ENCODE data around the gene PTP4A2. TPM values are rescaled to one million over a fixed set of nuclear protein-coding genes. Genes with fewer than 3 reads are reported as not detected.

PTP4A2 gene
- total and polyA plus RNA-seq, 2 of the 8 experiments (the other 6 are each of a cell fraction or from before 2014, with no cell fraction given) = 87.4 to 214 TPM

GRCh38 chr1:31905093-31905509 lies 33.1 kb downstream of the PTP4A2 start:
- H4K20me1 ChIP-seq (replicated peaks in 1 of 2; ENCODE audit: control insufficient read depth in 1 of 2, insufficient read depth in 2 of 2, low read length in 2 of 2) = no peaks in the 10 kb centered on the region
- no peak overlapping the region for H3K9ac ChIP-seq (replicated peaks in 1 of 4; ENCODE audit: extremely low read depth in 1 of 4, low read depth in 3 of 4, low read length in 3 of 4)
- H2BK12ac ChIP-seq (ENCODE audit: low read depth, low read length) = no peak overlapping the region
- H3K23ac ChIP-seq (ENCODE audit: insufficient read length) = no peak overlapping the region
- no peak overlapping the region for H2AK5ac ChIP-seq (ENCODE audit: low read depth, low read length)
- H3K4ac ChIP-seq (replicated peaks; ENCODE audit: insufficient read length, low read depth, low read length) = no peak overlapping the region
- H2BK120ac ChIP-seq (replicated peaks; ENCODE audit: low read depth, low read length) = no peak overlapping the region
- no peak overlapping the region for H3K4me3 ChIP-seq (ENCODE audit: extremely low read depth in 1 of 4, insufficient read depth in 2 of 4, low read depth in 3 of 4, low read length in 4 of 4)
- no peaks in the 10 kb centered on the region for H3K23me2 ChIP-seq (ENCODE audit: low read depth, low read length)
- H3K18ac ChIP-seq (ENCODE audit: extremely low read depth, low read length) = no peak overlapping the region
- CTCF ChIA-PET (ENCODE audit: partially characterized antibody) = interaction anchor here (0.9 to 2.7 kb wide), 4 partner anchors 15 to 87 kb away, joined by 3 to 12 read pairs (median 4); no protein-coding TSS in a partner anchor
- POLR2A ChIA-PET (ENCODE audit: partially characterized antibody) = interaction anchor here (1.0 to 2.3 kb wide), 3 partner anchors 9 to 27 kb away, joined by 3 to 10 read pairs (median 3); no protein-coding TSS in a partner anchor
- no peak overlapping the region for H4K5ac ChIP-seq (ENCODE audit: insufficient read length, low read depth, low read length)
- H3K36me3 ChIP-seq (ENCODE audit: control insufficient read depth in 2 of 4, insufficient read depth in 4 of 4, low read length in 3 of 4) = peaks cover 2 to 27% (median 16%) of the 10 kb centered on the region in 4 experiments; a peak in 6 of 8 replicates
- WGBS, 2 experiments (ENCODE audit: extremely low coverage in 1 of 2, insufficient coverage in 1 of 2, insufficient read length in 1 of 2, insufficient replicate concordance in 2 of 2, low coverage in 1 of 2, low lambda C conversion rate in 2 of 2, missing lambda C conversion rate in 1 of 2) = 94% methylated on average over 6 of the region's 6 CpGs; no CpG with 5 or more reads in 1 of the 2 experiments
- no peak overlapping the region for H2AFZ ChIP-seq (ENCODE audit: low read length)
- H3K27me3 ChIP-seq (replicated peaks in 1 of 4; ENCODE audit: control insufficient read depth in 3 of 4, extremely low read depth in 1 of 4, insufficient read depth in 3 of 4, low read length in 3 of 4) = no peaks in the 10 kb centered on the region
- H3K9me3 ChIP-seq (ENCODE audit: insufficient read depth in 2 of 2, low read depth in 1 of 2, low read length in 1 of 2) = no peaks in the 10 kb centered on the region
- H3K4me2 ChIP-seq (ENCODE audit: insufficient read depth in 1 of 2, low read depth in 2 of 2, low read length in 2 of 2) = no peak overlapping the region
- H2BK20ac ChIP-seq (ENCODE audit: low read length) = no peak overlapping the region
- no peaks in the 10 kb centered on the region for H3K4me1 ChIP-seq (replicated peaks in 1 of 4; ENCODE audit: control insufficient read depth in 3 of 4, insufficient read depth in 4 of 4, low read length in 3 of 4)
- H3K79me2 ChIP-seq (ENCODE audit: control insufficient read depth in 1 of 2, insufficient read depth in 2 of 2, low read length in 2 of 2) = no peaks in the 10 kb centered on the region
- no peak for DNase-seq (ENCODE audit: low read depth in 1 of 2, low spot score in 2 of 2)
- H4K8ac ChIP-seq (ENCODE audit: extremely low read depth, insufficient read depth, low read length) = no peak overlapping the region
- H3K27ac ChIP-seq (ENCODE audit: low read depth, low read length) = no peak overlapping the region
- no peak overlapping the region for H4K91ac ChIP-seq (replicated peaks; ENCODE audit: insufficient read length, low read length)
- FAIRE-seq = no peak
- no peak overlapping the region for H3K56ac ChIP-seq (replicated peaks; ENCODE audit: insufficient read length, low read depth, low read length)
- no peak overlapping the region for H3K14ac ChIP-seq (ENCODE audit: insufficient read length)
- no peak overlapping the region for H2BK15ac ChIP-seq (ENCODE audit: low read length)
- H3K79me1 ChIP-seq (ENCODE audit: low read depth, low read length) = no peaks in the 10 kb centered on the region
- H2BK5ac ChIP-seq (ENCODE audit: low read depth, low read length) = no peak overlapping the region
- TF ChIP-seq RBBP5 (IDR thresholded peaks at IDR 0.05; ENCODE audit: borderline replicate concordance, low read depth, low read length) (no peak), SAP30 (IDR thresholded peaks at IDR 0.05; ENCODE audit: insufficient read depth, insufficient replicate concordance, low read length) (no peak), ATF2 (IDR thresholded peaks at IDR 0.05; ENCODE audit: low read length) (no peak), POU5F1 (IDR thresholded peaks at IDR 0.05; ENCODE audit: low read depth, low read length) (no peak), SP2 (IDR thresholded peaks at IDR 0.05; ENCODE audit: low read length) (no peak), TAF1 (IDR thresholded peaks at IDR 0.05; ENCODE audit: low read depth, low read length) (no peak), SUZ12 (IDR thresholded peaks at IDR 0.05; ENCODE audit: low read length) (no peak), BACH1 (IDR thresholded peaks at IDR 0.05; ENCODE audit: low read length) (no peak), RNF2 (IDR thresholded peaks at IDR 0.05; ENCODE audit: borderline replicate concordance, low read depth, low read length, missing control alignments, poor library complexity, severe bottlenecking) (no peak), YY1 (IDR thresholded peaks at IDR 0.05; ENCODE audit: low read depth, low read length) (no peak)
